CD14-positive monocyte (primary cell): Measurements from ENCODE around the gene DGCR2. TPM values are rescaled to one million over a fixed set of nuclear protein-coding genes. Genes with fewer than 3 reads are reported as not detected.

Source experiments
- DNase-seq, 3 donors: peaks; one replicate each; pipeline ENCODE4 v3.0.0-alpha.2; 2011 to 2022
- H2AFZ ChIP-seq: 2 replicates; pipeline ENCODE4 v1.6.0; 2012; ENCODE audit warnings: mild to moderate bottlenecking, low read depth, low read length, inconsistent platforms; ENCODE audit not compliant: insufficient read depth, poor library complexity, severe bottlenecking
- H3K27ac ChIP-seq, 2 donors: 1 replicate in 1 of 2; 2 replicates in 1 of 2; pipeline ENCODE4 v1.5.1; 2012 to 2013; ENCODE audit warnings: low read length in 2 of 2, control low read depth in 1 of 2, inconsistent platforms in 1 of 2, low read depth in 1 of 2, mild to moderate bottlenecking in 1 of 2
- H3K27me3 ChIP-seq, 2 donors: one replicate each; pipeline versions ENCODE4 v1.6.0 to v1.6.1; 2011 to 2013; ENCODE audit warnings: low read length in 2 of 2; ENCODE audit not compliant: control insufficient read depth in 2 of 2, insufficient read depth in 2 of 2
- H3K36me3 ChIP-seq, 2 donors: replicated peaks in 1 of 2; 1 replicate in 1 of 2; 2 replicates in 1 of 2; pipeline versions ENCODE4 v1.5.1 to v1.6.1; 2012 to 2013; ENCODE audit warnings: low read length in 2 of 2, control low read depth in 1 of 2, inconsistent platforms in 1 of 2, mild to moderate bottlenecking in 1 of 2; ENCODE audit not compliant: insufficient read depth in 2 of 2, control insufficient read depth in 1 of 2
- H3K4me1 ChIP-seq, 2 donors: 1 replicate in 1 of 2; 2 replicates in 1 of 2; pipeline versions ENCODE4 v1.5.1 to v1.6.1; 2012 to 2013; ENCODE audit warnings: low read length in 2 of 2, control low read depth in 1 of 2, inconsistent platforms in 1 of 2, mild to moderate bottlenecking in 1 of 2, moderate library complexity in 1 of 2; ENCODE audit not compliant: insufficient read depth in 2 of 2, control insufficient read depth in 1 of 2
- H3K4me2 ChIP-seq: replicated peaks from 2 replicates; pipeline ENCODE3; 2012; ENCODE audit warnings: low read length, moderate library complexity, mild to moderate bottlenecking; ENCODE audit not compliant: poor library complexity, severe bottlenecking; ENCODE audit errors: extremely low read depth
- H3K4me3 ChIP-seq, 3 experiments: fragments of 200-600 bp in 1 of 3; sonication (generic) in 1 of 3; replicated peaks in 1 of 3; 1 replicate in 2 of 3; 2 replicates in 1 of 3; pipeline ENCODE4 v1.5.1; 2011 to 2013; ENCODE audit warnings: low read length in 3 of 3, mild to moderate bottlenecking in 3 of 3, control low read depth in 2 of 3, low read depth in 2 of 3, inconsistent platforms in 1 of 3, moderate library complexity in 1 of 3
- H3K79me2 ChIP-seq: 2 replicates; pipeline ENCODE4 v1.6.0; 2012; ENCODE audit warnings: mild to moderate bottlenecking, control low read depth, inconsistent platforms, low read length, moderate library complexity; ENCODE audit not compliant: insufficient read depth
- H3K9ac ChIP-seq: 2 replicates; pipeline ENCODE4 v1.6.0; 2017; ENCODE audit warnings: low read length, mild to moderate bottlenecking; ENCODE audit not compliant: insufficient read depth, poor library complexity, severe bottlenecking
- H3K9me3 ChIP-seq, 2 donors: replicated peaks in 1 of 2; 1 replicate in 1 of 2; 2 replicates in 1 of 2; pipeline versions ENCODE4 v1.5.1 to v1.6.1; 2012 to 2013; ENCODE audit warnings: low read length in 2 of 2, control low read depth in 1 of 2; ENCODE audit not compliant: control insufficient read depth in 1 of 2, insufficient read depth in 1 of 2
- H4K20me1 ChIP-seq: 2 replicates; pipeline ENCODE4 v1.6.0; 2012; ENCODE audit warnings: mild to moderate bottlenecking, low read length, control low read depth, moderate library complexity; ENCODE audit not compliant: insufficient read depth
- H3K27ac Mint-ChIP-seq, 7 donors: one replicate each; pipeline ENCODE4 v1.8.0; 2020; ENCODE audit warnings: mild to moderate bottlenecking in 7 of 7, mixed read lengths in 7 of 7, moderate library complexity in 6 of 7, inconsistent platforms in 2 of 7
- H3K27me3 Mint-ChIP-seq, 3 donors: one replicate each; pipeline ENCODE4 v1.8.0; 2021 to 2022; ENCODE audit warnings: low read depth in 3 of 3, mild to moderate bottlenecking in 3 of 3, mixed read lengths in 3 of 3, moderate library complexity in 3 of 3, inconsistent platforms in 1 of 3
- H3K36me3 Mint-ChIP-seq, 2 donors: one replicate each; pipeline ENCODE4 v1.8.0; 2020; ENCODE audit warnings: mixed read lengths in 2 of 2, inconsistent platforms in 1 of 2, mild to moderate bottlenecking in 1 of 2
- H3K4me1 Mint-ChIP-seq: one replicate; pipeline ENCODE4 v1.8.0; 2020; ENCODE audit warnings: mild to moderate bottlenecking, mixed read lengths
- H3K4me3 Mint-ChIP-seq, 2 donors: one replicate each; pipeline ENCODE4 v1.8.0; 2020; ENCODE audit warnings: mild to moderate bottlenecking in 2 of 2, mixed read lengths in 2 of 2, moderate library complexity in 1 of 2
- H3K9me3 Mint-ChIP-seq, 7 donors: one replicate each; pipeline ENCODE4 v1.8.0; 2020 to 2022; ENCODE audit warnings: mixed read lengths in 7 of 7, mild to moderate bottlenecking in 6 of 7, moderate library complexity in 6 of 7, inconsistent platforms in 2 of 7
- CTCF ChIP-seq: fragments of 200-600 bp; IDR thresholded peaks from one replicate; pipeline ENCODE4 v1.8.0; 2022; ENCODE audit warnings: antibody characterized with exemption, mild to moderate bottlenecking
- WGBS: methylation state at CpG from one replicate; pipeline ENCODE4 v1.1.5; 2013; ENCODE audit warnings: missing lambda C conversion rate; ENCODE audit not compliant: insufficient coverage; 5-methylcytosine and 5-hydroxymethylcytosine counted together
- intact Hi-C, 2 donors: fragments of 100-400 bp; cut with micrococcal nuclease; formaldehyde crosslinking; loops; one replicate each; pipeline versions ENCODE4 v1.15.0 to v1.15.1; 2023
- polyA plus RNA-seq, 3 donors: library from polyadenylated mRNA; depleted of rRNA in 1 of 3; unstranded in 2 of 3; stranded (reverse) in 1 of 3; fragments of 300-500 nt in 2 of 3; fragments of >200 nt in 1 of 3; fragmentation: Illumina TruSeq in 2 of 3; gene quantifications; 1 replicate in 2 of 3; 2 replicates in 1 of 3; pipeline ENCODE4 v1.2.3, GENCODE V29; 2012 to 2021

DGCR2 gene
- polyA plus RNA-seq, 3 donors: 28.9 to 37.0 (median 36.2) TPM

GRCh38 chr22:19121631-19122142, 525 bp downstream of the DGCR2 start:
- Histone ChIP-seq H3K4me2 (peak overlapping the region; percentile 92), H3K4me3 (peak overlapping the region; percentile 67 to 93 (median 91)), H3K36me3 (peaks cover 0 to 19% of the 10 kb centered on the region in 2 donors), H4K20me1 (peaks cover 48% of the 10 kb centered on the region), H3K9me3 (no peaks in the 10 kb centered on the region), H3K4me1 (peaks cover 52 to 56% of the 10 kb centered on the region in 2 donors), H3K27me3 (no peaks in the 10 kb centered on the region), H3K79me2 (peaks cover 55% of the 10 kb centered on the region), H2AFZ (peak overlapping the region; percentile 93), H3K27ac (peak overlapping the region; percentile 61 to 88), H3K9ac (peak overlapping the region; percentile 89)
- intact Hi-C loops: loop anchor here (1.0 to 5.0 kb wide), 5 partner anchors 12 to 171 kb away; partner anchors contain the start of genes CLTCL1 (in 1 of the 2) and ESS2 (in 1 of the 2)
- H3K4me3 Mint-ChIP-seq: peak overlapping the region; percentile 90 to 95
- H3K27ac Mint-ChIP-seq: peak overlapping the region; percentile 66 to 95 (median 87)
- H3K36me3 Mint-ChIP-seq: peaks cover 9 to 34% of the 10 kb centered on the region in 2 donors
- peaks cover 1 to 7% (median 5%) of the 10 kb centered on the region in 3 donors for H3K27me3 Mint-ChIP-seq
- under 1% methylated on average over 44 of the region's 47 CpGs for WGBS
- no peak for TF ChIP-seq CTCF
- peak; percentile 25 to 59 (median 39) for DNase-seq
- H3K9me3 Mint-ChIP-seq: peaks cover 0 to 3% (median 0%) of the 10 kb centered on the region in 7 donors
- H3K4me1 Mint-ChIP-seq: peaks cover 55% of the 10 kb centered on the region

GRCh38 chr22:19120829-19121630, 1.2 kb downstream of the DGCR2 start:
- H3K27me3 ChIP-seq: no peaks in the 10 kb centered on the region
- Mint-ChIP-seq H3K4me1 (peaks cover 62% of the 10 kb centered on the region), H3K9me3 (peaks cover 0 to 3% (median 0%) of the 10 kb centered on the region in 7 donors), H3K27me3 (peaks cover 1 to 7% (median 5%) of the 10 kb centered on the region in 3 donors), H3K36me3 (peaks cover 14 to 39% of the 10 kb centered on the region in 2 donors), H3K4me3 (peak overlapping the region; percentile 90 to 95), H3K27ac (peak overlapping the region; percentile 66 to 95 (median 87))
- TF ChIP-seq CTCF: no peak
- H3K9ac ChIP-seq: peak overlapping the region; percentile 89
- WGBS: 13% methylated on average over 14 of the region's 23 CpGs
- H3K4me1 ChIP-seq: peaks cover 57 to 62% of the 10 kb centered on the region in 2 donors
- intact Hi-C loops: loop anchor here (5.0 kb wide), 2 partner anchors 34 to 171 kb away; partner anchors contain the start of gene CLTCL1 (in 1 of the 2)
- peak overlapping the region; percentile 67 to 93 (median 91) for H3K4me3 ChIP-seq
- H4K20me1 ChIP-seq: peaks cover 54% of the 10 kb centered on the region
- no peaks in the 10 kb centered on the region for H3K9me3 ChIP-seq
- peak overlapping the region; percentile 93 for H2AFZ ChIP-seq
- peaks cover 62% of the 10 kb centered on the region for H3K79me2 ChIP-seq
- H3K27ac ChIP-seq: peak overlapping the region; percentile 61 to 88
- peaks cover 0 to 25% of the 10 kb centered on the region in 2 donors for H3K36me3 ChIP-seq
- peak overlapping the region; percentile 92 for H3K4me2 ChIP-seq
- no peak for DNase-seq
